ENCODE data around the gene PCMTD2. TPM values are rescaled to one million over a fixed set of nuclear protein-coding genes. Genes with fewer than 3 reads are reported as not detected.

Gene PCMTD2
- total RNA-seq, 1 donor from 2014 or later = 36.5 TPM

- Histone ChIP-seq H3K4me1 (ENCODE audit: control insufficient read depth in 3 of 3, insufficient read depth in 3 of 3, low read length in 3 of 3) (no peaks in the 10 kb centered on the region), H3K27ac (ENCODE audit: low read depth, low read length) (no peak overlapping the region), H3K27me3 (ENCODE audit: control insufficient read depth in 3 of 3, insufficient read depth in 3 of 3, low read length in 3 of 3) (peaks cover 7 to 16% (median 15%) of the 10 kb centered on the region in 3 donors), H3K36me3 (ENCODE audit: control insufficient read depth in 3 of 3, insufficient read depth in 3 of 3, low read length in 3 of 3) (no peaks in the 10 kb centered on the region), H3K4me3 (ENCODE audit: low read length in 3 of 3) (no peak overlapping the region), H3K9me3 (ENCODE audit: control insufficient read depth in 3 of 3, low read length in 3 of 3) (no peaks in the 10 kb centered on the region), H3K9ac (ENCODE audit: low read depth in 1 of 3, low read length in 3 of 3) (no peak overlapping the region)
Observed at GRCh38 chr20:64244870-64245603, 10.5 kb upstream of the PCMTD2 start.

GRCh38 chr20:64245746-64246595 lies 9.6 kb upstream of the PCMTD2 start:
- Histone ChIP-seq H3K27me3 (ENCODE audit: control insufficient read depth in 3 of 3, insufficient read depth in 3 of 3, low read length in 3 of 3) (peaks cover 10 to 16% (median 15%) of the 10 kb centered on the region in 3 donors), H3K9ac (ENCODE audit: low read depth in 1 of 3, low read length in 3 of 3) (no peak overlapping the region), H3K27ac (ENCODE audit: low read depth, low read length) (no peak overlapping the region), H3K4me1 (ENCODE audit: control insufficient read depth in 3 of 3, insufficient read depth in 3 of 3, low read length in 3 of 3) (no peaks in the 10 kb centered on the region), H3K36me3 (ENCODE audit: control insufficient read depth in 3 of 3, insufficient read depth in 3 of 3, low read length in 3 of 3) (no peaks in the 10 kb centered on the region), H3K9me3 (ENCODE audit: control insufficient read depth in 3 of 3, low read length in 3 of 3) (no peaks in the 10 kb centered on the region), H3K4me3 (ENCODE audit: low read length in 3 of 3) (no peak overlapping the region)

GRCh38 chr20:64246616-64247306 lies 8.8 kb upstream of the PCMTD2 start:
- no peak overlapping the region for H3K27ac ChIP-seq (ENCODE audit: low read depth, low read length)
- no peaks in the 10 kb centered on the region for H3K4me1 ChIP-seq (ENCODE audit: control insufficient read depth in 3 of 3, insufficient read depth in 3 of 3, low read length in 3 of 3)
- no peak overlapping the region for H3K9ac ChIP-seq (ENCODE audit: low read depth in 1 of 3, low read length in 3 of 3)
- no peaks in the 10 kb centered on the region for H3K9me3 ChIP-seq (ENCODE audit: control insufficient read depth in 3 of 3, low read length in 3 of 3)
- no peak overlapping the region for H3K4me3 ChIP-seq (ENCODE audit: low read length in 3 of 3)
- peaks cover 10 to 16% (median 15%) of the 10 kb centered on the region in 3 donors for H3K27me3 ChIP-seq (ENCODE audit: control insufficient read depth in 3 of 3, insufficient read depth in 3 of 3, low read length in 3 of 3)
- H3K36me3 ChIP-seq (ENCODE audit: control insufficient read depth in 3 of 3, insufficient read depth in 3 of 3, low read length in 3 of 3) = no peaks in the 10 kb centered on the region

DNA sequence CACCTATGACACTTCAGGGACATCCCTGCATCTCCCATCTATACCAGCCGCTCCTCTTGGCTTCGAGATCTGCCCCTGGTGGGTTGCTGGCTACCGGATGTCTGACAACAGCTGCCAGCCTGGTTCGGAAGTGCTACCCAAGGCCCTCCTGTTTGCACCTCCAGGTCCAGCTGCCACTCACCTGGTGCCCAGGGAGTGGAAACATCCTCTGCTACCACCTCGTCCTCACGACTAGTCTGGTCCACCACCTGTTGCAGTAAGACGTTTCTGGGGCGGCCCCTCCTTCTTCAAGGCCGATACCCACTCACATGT lies 8.3 kb upstream of the PCMTD2 start:
- Histone ChIP-seq H3K4me3 (ENCODE audit: low read length in 3 of 3) (no peak overlapping the region), H3K9ac (ENCODE audit: low read depth in 1 of 3, low read length in 3 of 3) (no peak overlapping the region), H3K4me1 (ENCODE audit: control insufficient read depth in 3 of 3, insufficient read depth in 3 of 3, low read length in 3 of 3) (no peaks in the 10 kb centered on the region)

DNA sequence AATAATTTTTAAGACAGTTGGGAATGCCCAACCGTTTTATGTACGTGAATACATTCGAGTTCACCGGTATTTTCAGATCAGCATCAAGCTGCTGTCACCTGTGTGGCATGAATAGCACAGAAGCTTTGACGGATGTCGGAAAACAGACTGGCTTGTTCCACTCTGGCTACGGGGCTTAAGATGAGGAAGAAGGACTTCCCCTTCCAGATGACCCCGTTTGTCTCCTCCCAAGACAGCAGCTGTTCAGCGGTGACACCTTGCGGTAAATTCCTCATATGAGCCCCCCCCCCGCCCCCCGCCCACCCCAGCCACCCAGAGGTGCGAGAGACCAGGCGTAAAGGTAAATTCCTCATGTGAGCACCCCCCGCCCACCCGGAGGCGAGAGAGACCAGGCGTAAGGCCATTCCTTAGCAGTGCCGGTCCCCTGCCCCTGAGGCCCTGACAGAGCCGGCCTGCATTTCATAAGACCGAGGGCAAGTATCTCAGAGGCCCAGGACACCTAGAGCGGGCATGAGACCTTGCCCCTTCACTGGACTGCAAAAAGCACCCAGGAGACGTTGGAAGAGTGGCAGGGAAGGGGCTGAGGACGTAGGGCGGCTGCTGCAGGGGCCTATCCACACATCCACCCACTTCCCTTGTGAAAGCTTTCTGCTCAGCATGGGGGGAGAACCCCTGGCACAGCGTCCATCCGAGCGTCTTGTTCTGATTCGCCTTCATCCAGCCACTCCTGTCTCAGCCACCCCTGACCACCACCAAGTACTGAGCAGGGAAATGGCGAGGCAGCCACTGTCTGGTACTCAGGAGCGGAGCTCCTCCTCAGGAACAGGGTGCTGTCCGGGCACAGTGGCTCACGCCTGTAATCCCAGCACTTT lies 7.3 kb upstream of the PCMTD2 start:
- Histone ChIP-seq H3K4me3 (ENCODE audit: low read length in 3 of 3) (no peak overlapping the region), H3K4me1 (ENCODE audit: control insufficient read depth in 3 of 3, insufficient read depth in 3 of 3, low read length in 3 of 3) (no peaks in the 10 kb centered on the region), H3K27me3 (ENCODE audit: control insufficient read depth in 3 of 3, insufficient read depth in 3 of 3, low read length in 3 of 3) (peaks cover 15 to 16% (median 16%) of the 10 kb centered on the region in 3 donors), H3K36me3 (ENCODE audit: control insufficient read depth in 3 of 3, insufficient read depth in 3 of 3, low read length in 3 of 3) (no peaks in the 10 kb centered on the region), H3K9me3 (ENCODE audit: control insufficient read depth in 3 of 3, low read length in 3 of 3) (no peaks in the 10 kb centered on the region), H3K27ac (ENCODE audit: low read depth, low read length) (no peak overlapping the region), H3K9ac (ENCODE audit: low read depth in 1 of 3, low read length in 3 of 3) (no peak overlapping the region)

More for the DNA sequence above, 8.3 kb upstream of the PCMTD2 start:
- peaks cover 10 to 16% (median 15%) of the 10 kb centered on the region in 3 donors for H3K27me3 ChIP-seq (ENCODE audit: control insufficient read depth in 3 of 3, insufficient read depth in 3 of 3, low read length in 3 of 3)
- no peak overlapping the region for H3K27ac ChIP-seq (ENCODE audit: low read depth, low read length)
- no peaks in the 10 kb centered on the region for H3K36me3 ChIP-seq (ENCODE audit: control insufficient read depth in 3 of 3, insufficient read depth in 3 of 3, low read length in 3 of 3)
- no peaks in the 10 kb centered on the region for H3K9me3 ChIP-seq (ENCODE audit: control insufficient read depth in 3 of 3, low read length in 3 of 3)

DNA sequence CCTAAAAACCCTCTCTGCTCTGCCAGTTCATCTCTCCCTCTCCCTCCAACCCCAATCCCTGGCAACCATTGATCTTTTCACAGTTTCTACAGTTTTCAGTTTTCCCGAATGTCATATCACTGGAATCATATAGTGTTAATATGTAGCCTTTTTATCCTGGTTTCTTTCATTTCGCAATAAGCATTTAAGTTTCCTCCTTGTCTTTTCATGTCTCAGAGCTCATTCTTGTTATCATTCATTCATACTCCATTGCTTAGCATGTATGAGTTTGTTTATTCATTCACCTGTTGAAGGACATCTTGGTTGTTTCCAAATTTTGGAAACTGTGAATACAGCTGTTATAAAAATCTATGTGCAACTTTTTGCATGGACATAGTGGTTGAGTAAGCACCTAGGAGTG lies 5.5 kb upstream of the PCMTD2 start:
- H3K9me3 ChIP-seq (ENCODE audit: control insufficient read depth in 3 of 3, low read length in 3 of 3) = no peaks in the 10 kb centered on the region
- H3K36me3 ChIP-seq (ENCODE audit: control insufficient read depth in 3 of 3, insufficient read depth in 3 of 3, low read length in 3 of 3) = no peaks in the 10 kb centered on the region
- H3K4me3 ChIP-seq (ENCODE audit: low read length in 3 of 3) = no peak overlapping the region
- H3K4me1 ChIP-seq (ENCODE audit: control insufficient read depth in 3 of 3, insufficient read depth in 3 of 3, low read length in 3 of 3) = peaks cover 2 to 4% (median 2%) of the 10 kb centered on the region in 3 donors
- H3K9ac ChIP-seq (ENCODE audit: low read depth in 1 of 3, low read length in 3 of 3) = no peak overlapping the region
- peaks cover 13 to 16% (median 15%) of the 10 kb centered on the region in 3 donors for H3K27me3 ChIP-seq (ENCODE audit: control insufficient read depth in 3 of 3, insufficient read depth in 3 of 3, low read length in 3 of 3)
- no peak overlapping the region for H3K27ac ChIP-seq (ENCODE audit: low read depth, low read length)

- H3K27me3 ChIP-seq (ENCODE audit: control insufficient read depth in 3 of 3, insufficient read depth in 3 of 3, low read length in 3 of 3) = peaks cover 0 to 9% (median 0%) of the 10 kb centered on the region in 3 donors
- H3K9ac ChIP-seq (ENCODE audit: low read depth in 1 of 3, low read length in 3 of 3) = no peak overlapping the region
- H3K36me3 ChIP-seq (ENCODE audit: control insufficient read depth in 3 of 3, insufficient read depth in 3 of 3, low read length in 3 of 3) = no peaks in the 10 kb centered on the region
- peaks cover 19 to 25% (median 20%) of the 10 kb centered on the region in 3 donors for H3K4me1 ChIP-seq (ENCODE audit: control insufficient read depth in 3 of 3, insufficient read depth in 3 of 3, low read length in 3 of 3)
- H3K27ac ChIP-seq (ENCODE audit: low read depth, low read length) = no peak overlapping the region
- no peak overlapping the region for H3K4me3 ChIP-seq (ENCODE audit: low read length in 3 of 3)
- no peaks in the 10 kb centered on the region for H3K9me3 ChIP-seq (ENCODE audit: control insufficient read depth in 3 of 3, low read length in 3 of 3)
Observed at GRCh38 chr20:64253000-64253383, 2.6 kb upstream of the PCMTD2 start.

DNA sequence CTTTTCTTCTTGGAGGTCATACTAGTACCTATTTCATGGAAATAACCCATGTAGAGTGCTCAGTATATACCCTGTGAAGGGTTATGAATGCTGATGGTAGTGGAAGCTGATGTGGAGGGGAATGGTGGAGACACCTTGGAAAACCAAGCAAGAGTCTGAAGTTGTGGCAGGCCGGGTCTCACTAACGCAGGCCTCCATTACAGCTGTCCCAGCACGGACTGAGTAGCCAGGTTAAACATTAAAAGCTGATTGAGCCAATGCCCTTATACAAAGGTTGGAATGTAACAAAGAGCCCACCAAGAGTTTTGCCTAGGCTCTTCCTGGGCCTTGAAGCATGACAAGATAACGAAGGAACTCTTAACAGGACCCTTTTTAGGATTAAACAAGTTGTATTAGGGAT lies 2.1 kb upstream of the PCMTD2 start:
- Histone ChIP-seq H3K27ac (ENCODE audit: low read depth, low read length) (no peak overlapping the region), H3K27me3 (ENCODE audit: control insufficient read depth in 3 of 3, insufficient read depth in 3 of 3, low read length in 3 of 3) (peaks cover 0 to 9% (median 0%) of the 10 kb centered on the region in 3 donors), H3K9ac (ENCODE audit: low read depth in 1 of 3, low read length in 3 of 3) (no peak overlapping the region)

GRCh38 chr20:64254156-64254555 lies 1.4 kb upstream of the PCMTD2 start:
- Histone ChIP-seq H3K4me3 (ENCODE audit: low read length in 3 of 3) (no peak overlapping the region), H3K9ac (ENCODE audit: low read depth in 1 of 3, low read length in 3 of 3) (no peak overlapping the region), H3K9me3 (ENCODE audit: control insufficient read depth in 3 of 3, low read length in 3 of 3) (no peaks in the 10 kb centered on the region), H3K27me3 (ENCODE audit: control insufficient read depth in 3 of 3, insufficient read depth in 3 of 3, low read length in 3 of 3) (peaks cover 0 to 9% (median 0%) of the 10 kb centered on the region in 3 donors), H3K27ac (ENCODE audit: low read depth, low read length) (no peak overlapping the region), H3K4me1 (ENCODE audit: control insufficient read depth in 3 of 3, insufficient read depth in 3 of 3, low read length in 3 of 3) (peaks cover 21 to 27% (median 24%) of the 10 kb centered on the region in 3 donors), H3K36me3 (ENCODE audit: control insufficient read depth in 3 of 3, insufficient read depth in 3 of 3, low read length in 3 of 3) (no peaks in the 10 kb centered on the region)

More for the DNA sequence above, 2.1 kb upstream of the PCMTD2 start:
- H3K36me3 ChIP-seq (ENCODE audit: control insufficient read depth in 3 of 3, insufficient read depth in 3 of 3, low read length in 3 of 3) = no peaks in the 10 kb centered on the region
- peaks cover 21 to 27% (median 21%) of the 10 kb centered on the region in 3 donors for H3K4me1 ChIP-seq (ENCODE audit: control insufficient read depth in 3 of 3, insufficient read depth in 3 of 3, low read length in 3 of 3)
- no peak overlapping the region for H3K4me3 ChIP-seq (ENCODE audit: low read length in 3 of 3)
- no peaks in the 10 kb centered on the region for H3K9me3 ChIP-seq (ENCODE audit: control insufficient read depth in 3 of 3, low read length in 3 of 3)

Data from skeletal muscle tissue (tissue), 4 donors.